Mesodermal cell (in vitro differentiated cells): ENCODE measurements around the gene SSH2.
"Not testable (repeated sequence)": the region's sequence is repeated elsewhere in the genome, so short reads cannot be mapped to it uniquely, and the experiment has no call there.

Experiments used
- H3K27ac ChIP-seq: 2 replicates; pipeline ENCODE4 v1.7.0; 2013; ENCODE audit warnings: mild to moderate bottlenecking, low read depth, low read length, moderate library complexity; ENCODE audit not compliant: severe bottlenecking
- H3K36me3 ChIP-seq: 2 replicates; pipeline ENCODE4 v1.7.1; 2013; ENCODE audit warnings: mild to moderate bottlenecking, low read length, moderate library complexity; ENCODE audit not compliant: control insufficient read depth, insufficient read depth
- H3K4me1 ChIP-seq: one replicate; pipeline ENCODE4 v1.7.1; 2013; ENCODE audit warnings: mild to moderate bottlenecking, low read length; ENCODE audit not compliant: insufficient read depth, control insufficient read depth, poor library complexity, severe bottlenecking
- H3K4me3 ChIP-seq: 2 replicates; pipeline ENCODE4 v1.7.0; 2013; ENCODE audit warnings: low read length, control low read depth, mild to moderate bottlenecking; ENCODE audit not compliant: insufficient read depth, poor library complexity, severe bottlenecking; ENCODE audit errors: extremely low read depth
- H3K9me3 ChIP-seq: 2 replicates; pipeline ENCODE4 v1.7.1; 2013; ENCODE audit warnings: mild to moderate bottlenecking, low read length, moderate library complexity; ENCODE audit not compliant: control insufficient read depth
- WGBS, 2 experiments: methylation state at CpG; one replicate each; pipeline ENCODE4 v1.1.5; 2013; ENCODE audit warnings: missing lambda C conversion rate in 2 of 2; ENCODE audit not compliant: insufficient coverage in 2 of 2; 5-methylcytosine and 5-hydroxymethylcytosine counted together

Gene SSH2

GRCh38 chr17:29956225-29956624, 26.2 kb upstream of the SSH2 start:
- peaks cover 6% of the 10 kb centered on the region for H3K4me1 ChIP-seq
- H3K36me3 ChIP-seq = no peaks in the 10 kb centered on the region
- no peak overlapping the region for H3K27ac ChIP-seq
- H3K4me3 ChIP-seq = no peak overlapping the region
- peaks cover 13% of the 10 kb centered on the region for H3K9me3 ChIP-seq

DNA sequence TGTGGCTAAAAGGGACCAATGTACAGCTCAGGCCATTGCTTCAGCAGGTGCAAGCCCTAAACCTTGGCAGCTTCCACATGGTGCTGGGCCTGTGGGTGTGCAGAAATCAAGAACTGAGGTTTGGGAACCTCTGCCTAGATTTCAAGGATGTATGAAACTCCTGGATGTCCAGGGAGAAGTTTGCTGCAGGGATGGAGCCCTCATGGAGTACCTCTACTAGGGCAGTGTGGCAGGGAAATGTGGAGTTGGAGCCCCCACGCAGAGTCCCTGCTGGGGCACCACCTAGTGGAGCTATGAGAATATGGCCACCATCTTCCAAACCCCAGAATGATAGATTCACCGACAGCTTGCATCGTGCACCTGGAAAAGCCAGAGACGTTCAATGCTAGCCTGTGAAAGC, 24.4 kb upstream of the SSH2 start:
- Histone ChIP-seq H3K4me3 (no peak overlapping the region), H3K36me3 (no peaks in the 10 kb centered on the region), H3K27ac (no peak overlapping the region), H3K9me3 (peaks cover 13% of the 10 kb centered on the region), H3K4me1 (peaks cover 1% of the 10 kb centered on the region)
- 82 to 95% methylated on average over 3 to 4 of the region's 4 CpGs for WGBS, 2 experiments

DNA sequence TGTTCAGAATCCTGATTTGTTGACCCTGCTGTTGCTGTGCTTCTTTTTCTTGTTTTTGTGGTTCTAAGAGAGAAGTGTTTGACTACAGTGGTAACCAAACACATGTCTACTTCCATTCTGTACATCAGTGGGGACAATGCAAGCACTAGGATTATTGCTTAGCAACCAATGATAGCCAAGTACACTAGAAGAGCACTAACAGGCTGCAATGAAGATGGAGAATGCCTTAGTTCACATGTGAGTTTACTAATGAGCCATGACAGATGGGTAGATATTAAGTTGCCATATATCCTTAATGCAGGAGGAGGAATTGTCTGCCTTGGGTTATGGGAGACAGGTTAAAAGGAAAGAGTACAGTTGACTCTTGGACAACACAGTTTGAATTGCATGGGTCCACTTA, 19.7 kb upstream of the SSH2 start:
- no peak overlapping the region for H3K27ac ChIP-seq
- no peaks in the 10 kb centered on the region for H3K36me3 ChIP-seq
- no peak overlapping the region for H3K4me3 ChIP-seq

DNA sequence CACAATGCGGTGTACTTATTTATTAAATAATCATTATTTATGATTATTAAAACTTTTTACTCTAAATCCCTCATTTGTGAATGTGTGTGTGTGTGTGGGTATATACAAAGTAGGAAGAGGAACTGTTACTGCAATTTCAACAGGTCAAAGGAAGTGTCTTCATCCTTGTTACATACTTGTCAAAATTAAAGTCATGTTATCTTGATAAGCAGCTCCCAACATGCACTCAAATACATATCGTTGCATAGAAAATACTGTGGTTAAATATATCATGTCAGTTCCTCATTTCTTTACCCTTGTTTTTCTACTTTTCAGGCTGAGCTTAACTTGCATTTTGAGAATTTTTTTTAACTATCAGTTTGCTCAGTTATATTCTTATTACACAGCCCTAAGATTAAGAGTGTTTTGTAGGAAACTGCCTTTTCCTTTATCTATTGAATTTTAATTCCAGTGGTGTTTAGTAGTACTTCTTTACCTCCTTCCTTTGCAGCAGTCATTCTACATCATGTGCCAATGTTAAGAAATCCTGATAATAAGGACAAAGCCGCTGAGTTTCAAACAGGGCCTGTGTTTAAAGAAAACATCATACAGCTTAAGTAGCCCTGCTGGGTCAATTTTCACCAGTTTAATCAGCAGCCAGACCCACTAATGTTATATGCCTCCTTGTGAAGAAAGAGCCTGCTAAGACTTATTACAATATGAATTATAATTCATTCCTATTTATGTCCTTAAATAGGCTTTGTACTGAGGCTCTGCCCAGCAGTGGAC, 18.6 kb upstream of the SSH2 start:
- Histone ChIP-seq H3K4me1 (no peaks in the 10 kb centered on the region), H3K9me3 (peaks cover 3% of the 10 kb centered on the region), H3K27ac (no peak overlapping the region), H3K4me3 (no peak overlapping the region), H3K36me3 (no peaks in the 10 kb centered on the region)
- 100% methylated on average over 1 of the region's 3 CpGs; no CpG with 5 or more reads in 1 of the 2 experiments for WGBS, 2 experiments

More for the DNA sequence above, 19.7 kb upstream of the SSH2 start:
- no peaks in the 10 kb centered on the region for H3K4me1 ChIP-seq
- peaks cover 12% of the 10 kb centered on the region for H3K9me3 ChIP-seq

- WGBS, 2 experiments = 60% methylated on average over 1 of the region's 2 CpGs; no CpG with 5 or more reads in 1 of the 2 experiments
- Histone ChIP-seq H3K36me3 (no peaks in the 10 kb centered on the region), H3K9me3 (no peaks in the 10 kb centered on the region), H3K27ac (no peak overlapping the region), H3K4me3 (no peak overlapping the region), H3K4me1 (no peaks in the 10 kb centered on the region)
These were observed 15.3 kb upstream of the SSH2 start for GRCh38 chr17:29945281-29945680.

DNA sequence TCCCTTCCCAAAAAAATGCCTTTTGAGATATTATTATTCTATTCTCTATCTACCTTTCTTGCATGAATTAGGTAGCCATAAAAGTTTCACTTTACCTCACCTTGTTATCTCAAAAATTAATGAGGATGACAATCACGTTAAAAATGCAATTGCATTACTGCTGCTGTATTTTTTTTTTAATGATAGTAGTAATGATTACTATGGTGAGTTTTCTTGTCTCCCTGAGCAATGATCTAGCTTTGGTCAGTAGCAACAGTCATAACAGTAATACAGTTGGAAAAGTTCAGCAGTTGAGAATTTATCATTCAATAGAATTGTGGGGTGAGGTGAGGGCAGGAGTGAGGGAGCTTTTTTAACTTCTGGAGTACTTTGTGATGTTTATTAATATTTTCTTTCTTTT, 11.3 kb upstream of the SSH2 start, which contains the start of gene EFCAB5:
Gene EFCAB5 (plus strand): TSS at position 301 of the 400 bp plus-strand sequence. CDS start 163 bp downstream, outside the sequence.
- H3K36me3 ChIP-seq = no peaks in the 10 kb centered on the region
- no peaks in the 10 kb centered on the region for H3K4me1 ChIP-seq
- 83% methylated on average over 1 of the region's 1 CpG; no CpG with 5 or more reads in 1 of the 2 experiments for WGBS, 2 experiments
- H3K27ac ChIP-seq = no peak within 1 kb of the TSS
- no peak within 1 kb of the TSS for H3K4me3 ChIP-seq
- H3K9me3 ChIP-seq = no peaks in the 10 kb centered on the region

- Histone ChIP-seq H3K27ac (no peak overlapping the region), H3K4me3 (no peak overlapping the region), H3K4me1 (no peaks in the 10 kb centered on the region), H3K36me3 (no peaks in the 10 kb centered on the region), H3K9me3 (no peaks in the 10 kb centered on the region)
- no CpG with 5 or more reads among the region's 2 CpGs for WGBS, 2 experiments
These were observed 6.7 kb upstream of the SSH2 start for GRCh38 chr17:29936724-29937123.

DNA sequence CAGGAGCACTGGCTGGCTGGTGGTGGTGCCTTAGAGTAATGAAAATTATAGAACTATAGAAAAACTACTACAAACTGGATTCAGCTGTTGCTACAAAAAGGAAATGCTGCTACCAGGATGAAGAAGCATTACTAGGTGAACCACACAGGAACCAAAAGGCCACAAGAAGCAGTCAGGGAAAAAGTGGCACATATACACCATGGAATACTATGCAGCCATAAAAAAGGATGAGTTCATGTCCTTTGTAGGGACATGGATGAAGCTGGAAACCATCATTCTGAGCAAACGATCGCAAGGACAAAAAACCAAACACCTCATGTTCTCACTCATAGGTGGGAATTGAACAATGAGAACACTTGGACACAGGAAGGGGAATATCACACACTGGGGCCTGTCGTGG, 5.9 kb upstream of the SSH2 start:
- H3K9me3 ChIP-seq, H3K4me3 ChIP-seq: not testable (repeated sequence)
- no CpG with 5 or more reads among the region's 3 CpGs for WGBS, 2 experiments

DNA sequence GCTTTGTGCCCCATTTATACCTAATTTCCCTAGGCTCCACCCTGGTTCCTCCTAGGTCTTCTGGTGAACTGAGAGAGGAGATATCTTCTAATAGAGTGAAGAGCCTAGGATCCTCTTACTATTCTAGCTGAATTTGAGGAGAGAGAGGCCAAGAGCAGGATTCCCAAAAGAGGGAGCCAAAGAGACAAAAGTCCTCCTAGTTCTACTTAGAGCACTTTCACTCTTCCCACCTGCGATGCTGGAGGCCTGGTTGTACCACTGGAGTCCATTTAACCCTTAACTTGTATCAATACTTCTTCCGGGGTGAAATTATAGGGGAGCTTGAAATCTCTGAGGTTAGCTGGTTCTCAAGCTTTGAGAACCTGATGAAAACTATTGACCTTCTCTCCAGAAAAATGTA, 3.4 kb upstream of the SSH2 start:
- H3K9me3 ChIP-seq = no peaks in the 10 kb centered on the region
- no peak overlapping the region for H3K4me3 ChIP-seq
- WGBS, 2 experiments = 40% methylated on average over 1 of the region's 2 CpGs; no CpG with 5 or more reads in 1 of the 2 experiments
- H3K4me1 ChIP-seq = no peaks in the 10 kb centered on the region
- no peak overlapping the region for H3K27ac ChIP-seq
- H3K36me3 ChIP-seq = no peaks in the 10 kb centered on the region

More for the DNA sequence above, 5.9 kb upstream of the SSH2 start:
- H3K27ac ChIP-seq, H3K36me3 ChIP-seq, H3K4me1 ChIP-seq: not testable (repeated sequence)

DNA sequence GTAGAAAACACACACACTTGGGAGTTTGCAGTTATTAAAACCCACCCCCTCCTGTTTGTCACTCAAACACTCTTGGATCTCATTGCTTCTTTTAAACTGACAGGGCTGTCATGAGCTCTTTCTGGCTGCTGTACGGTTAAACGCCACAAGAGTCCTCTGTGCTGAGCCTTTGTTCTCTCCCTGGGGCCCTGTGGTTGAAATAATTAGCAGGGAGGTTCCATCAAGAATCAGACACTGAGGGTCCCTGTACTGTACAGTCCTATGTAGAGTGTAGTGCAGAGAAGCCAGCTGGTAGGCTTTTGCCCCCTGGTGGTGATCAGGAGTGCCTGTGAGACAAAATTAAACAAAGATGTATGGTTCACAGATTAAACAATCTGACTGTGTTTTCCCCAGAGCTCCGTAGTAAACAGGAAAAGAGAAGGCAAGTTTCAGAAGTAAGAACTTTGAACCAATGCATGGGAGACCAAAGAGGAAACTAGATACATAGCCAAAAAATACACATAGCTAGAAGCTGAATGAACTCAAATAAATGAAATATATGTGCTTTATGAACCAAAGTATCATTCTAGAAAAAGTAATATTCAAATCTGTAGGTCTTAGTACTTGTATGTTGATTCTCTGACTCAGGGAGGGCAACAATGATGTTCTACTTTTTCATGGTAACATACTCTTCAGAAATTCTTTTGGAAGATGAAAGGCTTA, 1.4 kb upstream of the SSH2 start:
- H3K36me3 ChIP-seq = no peaks in the 10 kb centered on the region
- peak overlapping the region; percentile 82 for H3K4me3 ChIP-seq
- WGBS, 2 experiments = 0% methylated on average over 2 of the region's 3 CpGs
- no peaks in the 10 kb centered on the region for H3K9me3 ChIP-seq
- H3K4me1 ChIP-seq = peaks cover 6% of the 10 kb centered on the region
- H3K27ac ChIP-seq = no peak overlapping the region
